Myocyte (in vitro differentiated cells): ENCODE data around the gene SURF6. TPM values are rescaled to one million over a fixed set of nuclear protein-coding genes. Genes with fewer than 3 reads are reported as not detected.

ENCODE experiments used
- DNase-seq: peaks from one replicate; pipeline ENCODE4 v3.0.0-alpha.2; 2012; ENCODE audit warnings: low read depth
- total RNA-seq: library from RNA; depleted of rRNA; stranded (reverse); fragments of >200 nt; gene quantifications from 2 replicates; pipeline ENCODE4 v1.2.3, GENCODE V29; 2014

SURF6 gene
- total RNA-seq, 1 donor from 2014 or later: 30.9 TPM

GRCh38 chr9:133368249-133368881 lies 32.4 kb upstream of the SURF6 start:
- DNase-seq: peak; percentile 52

GRCh38 chr9:133367778-133368177 lies 31.8 kb upstream of the SURF6 start:
- no peak for DNase-seq

DNA sequence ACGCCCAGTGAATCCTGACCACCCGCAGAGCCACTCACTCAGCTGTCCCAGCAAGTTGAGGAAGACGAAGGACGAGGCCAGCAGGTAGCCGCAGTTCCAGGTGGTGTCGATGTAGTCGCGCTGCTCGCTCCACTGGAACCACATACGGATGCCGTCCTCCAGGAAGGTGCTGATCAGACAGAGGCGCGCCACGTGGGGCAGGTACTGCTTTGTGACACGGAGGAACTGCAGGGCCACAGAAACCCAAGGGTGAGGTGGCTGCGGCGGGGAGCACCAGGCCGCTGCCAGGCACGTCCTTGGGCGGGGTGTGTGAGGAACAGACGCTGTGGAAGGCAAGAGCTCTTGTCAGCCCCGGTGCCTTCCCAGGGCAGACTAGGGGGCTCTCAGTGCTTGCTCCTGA lies 31.2 kb upstream of the SURF6 start:
- no peak for DNase-seq

DNA sequence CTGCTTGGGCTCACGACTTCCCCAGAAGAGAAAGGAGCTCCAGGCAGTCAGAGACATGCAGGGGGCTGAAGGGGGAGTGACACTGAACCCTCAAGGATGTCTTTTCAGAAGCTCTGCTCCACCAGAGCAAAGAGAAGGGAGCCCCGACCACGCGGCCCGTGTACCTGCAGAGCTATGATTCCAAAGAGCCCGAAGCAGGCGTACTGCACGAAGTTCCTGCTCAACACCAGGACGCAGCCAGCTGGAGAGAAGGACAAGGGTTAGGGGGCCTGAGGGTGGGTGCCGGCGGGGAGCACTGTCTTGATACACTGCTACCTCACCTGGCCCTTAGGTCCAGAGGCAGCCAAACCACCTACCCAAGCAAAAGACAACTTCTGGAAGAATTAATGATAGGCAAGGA lies 30.4 kb upstream of the SURF6 start:
- DNase-seq: no peak

GRCh38 chr9:133362359-133363044 lies 26.5 kb upstream of the SURF6 start:
- DNase-seq: peak; percentile 69

DNA sequence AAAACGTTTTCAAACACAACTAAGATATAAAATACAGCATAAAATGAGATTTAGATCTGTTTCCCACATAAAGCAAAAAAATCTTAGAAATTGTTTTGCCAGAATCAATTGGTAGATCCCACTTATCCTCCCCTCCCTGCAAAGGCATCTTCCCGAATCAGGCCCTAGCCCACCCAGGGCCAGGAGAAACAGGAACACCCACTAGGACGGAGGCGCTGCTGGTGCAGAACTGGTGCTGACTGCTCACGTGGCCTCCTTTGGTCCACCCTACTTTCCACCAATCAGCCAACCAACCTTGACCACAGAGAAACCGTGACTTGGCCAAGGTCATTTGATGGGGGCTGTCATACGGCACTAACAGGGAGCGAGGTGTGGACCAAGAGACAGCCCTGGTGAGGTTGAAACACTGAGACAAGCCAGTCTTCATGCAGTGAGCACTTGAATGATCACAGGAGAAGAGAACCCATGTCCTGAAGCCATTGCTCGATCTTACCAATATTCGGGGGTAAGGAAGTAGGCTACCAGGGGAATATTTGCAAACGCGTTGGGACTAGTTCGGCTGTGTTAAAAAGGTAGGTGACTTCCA lies 25.6 kb upstream of the SURF6 start:
- no peak for DNase-seq

GRCh38 chr9:133360400-133361393 lies 24.7 kb upstream of the SURF6 start:
- DNase-seq: peak; percentile 88

GRCh38 chr9:133359399-133360175 lies 23.6 kb upstream of the SURF6 start:
- peak; percentile 31 for DNase-seq

- DNase-seq: no peak
Observed at GRCh38 chr9:133357656-133358055, 21.7 kb upstream of the SURF6 start.

- peak; percentile 82 for DNase-seq
Observed at GRCh38 chr9:133356391-133357091, 20.6 kb upstream of the SURF6 start, which contains the start of the genes SURF1 and SURF2. SURF1 (minus strand) TSS chr9:133356487; CDS start chr9:133356453, 34 bp downstream. SURF2 (plus strand) TSS chr9:133356550; CDS start chr9:133356593, 43 bp downstream.

DNA sequence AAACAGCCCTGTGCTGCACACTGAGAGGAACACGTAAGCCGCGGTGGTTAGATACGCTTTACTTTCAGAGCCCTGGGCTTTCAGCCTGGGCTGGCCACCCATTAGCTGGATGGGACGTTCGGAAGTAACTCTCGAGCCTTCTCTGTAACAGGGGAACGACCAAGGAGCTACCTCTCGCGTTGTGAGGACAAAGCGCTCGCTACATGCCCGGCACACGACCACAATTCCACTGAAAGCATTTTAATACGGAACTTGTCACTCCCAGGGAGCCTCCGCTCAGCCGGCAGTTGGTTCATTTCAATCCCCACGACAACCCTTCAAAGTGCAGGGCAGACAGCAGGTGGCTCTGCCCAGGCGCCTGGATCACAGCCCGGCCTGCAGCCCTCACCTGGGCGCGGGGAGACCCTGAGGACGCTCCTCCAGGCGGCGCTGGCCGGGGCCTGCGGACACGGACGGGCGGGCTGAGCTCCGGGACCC lies 19.9 kb upstream of the SURF6 start:
- no peak for DNase-seq

- DNase-seq: no peak
Observed at GRCh38 chr9:133354766-133355165, 18.8 kb upstream of the SURF6 start.

- no peak for DNase-seq
Observed at GRCh38 chr9:133353548-133353947, 17.6 kb upstream of the SURF6 start.

GRCh38 chr9:133352635-133353340 lies 16.8 kb upstream of the SURF6 start:
- no peak for DNase-seq

DNA sequence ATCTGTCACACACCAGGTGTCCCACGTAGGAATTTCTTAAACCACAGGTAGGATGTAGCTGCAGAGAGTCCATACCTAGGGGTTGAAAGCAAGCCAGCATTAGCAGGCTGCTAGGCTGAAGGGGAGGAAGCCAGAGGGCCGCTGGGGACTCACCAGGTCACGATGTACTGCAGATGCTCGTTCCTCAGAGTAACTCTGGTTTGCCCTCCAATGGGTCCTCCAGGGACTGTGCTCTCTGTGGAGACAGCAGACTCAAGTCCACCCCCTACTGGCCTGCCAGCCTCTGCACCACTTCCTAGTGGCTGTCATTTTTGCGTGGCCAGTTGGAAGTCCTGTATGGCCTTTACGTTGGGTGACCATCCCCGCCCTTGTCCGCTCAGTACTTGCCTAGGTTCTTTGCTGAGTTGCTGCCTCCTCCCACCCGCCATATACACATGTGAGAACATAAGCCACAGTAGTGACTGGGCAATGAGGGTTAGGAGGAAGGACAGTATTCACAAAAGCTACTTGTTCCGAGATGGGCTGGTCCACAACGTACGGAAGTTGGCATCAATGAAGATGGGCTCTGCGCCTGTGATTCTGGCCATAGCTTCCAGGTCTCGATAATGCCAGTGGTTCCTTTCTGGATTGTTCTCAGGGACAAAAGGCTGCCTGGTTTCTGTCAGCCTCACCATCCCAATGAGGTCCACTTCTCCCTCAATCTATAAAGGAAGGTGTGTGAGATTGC lies 16.1 kb upstream of the SURF6 start:
- peak; percentile 68 for DNase-seq

GRCh38 chr9:133351526-133351907 lies 15.5 kb upstream of the SURF6 start:
- no peak for DNase-seq

DNA sequence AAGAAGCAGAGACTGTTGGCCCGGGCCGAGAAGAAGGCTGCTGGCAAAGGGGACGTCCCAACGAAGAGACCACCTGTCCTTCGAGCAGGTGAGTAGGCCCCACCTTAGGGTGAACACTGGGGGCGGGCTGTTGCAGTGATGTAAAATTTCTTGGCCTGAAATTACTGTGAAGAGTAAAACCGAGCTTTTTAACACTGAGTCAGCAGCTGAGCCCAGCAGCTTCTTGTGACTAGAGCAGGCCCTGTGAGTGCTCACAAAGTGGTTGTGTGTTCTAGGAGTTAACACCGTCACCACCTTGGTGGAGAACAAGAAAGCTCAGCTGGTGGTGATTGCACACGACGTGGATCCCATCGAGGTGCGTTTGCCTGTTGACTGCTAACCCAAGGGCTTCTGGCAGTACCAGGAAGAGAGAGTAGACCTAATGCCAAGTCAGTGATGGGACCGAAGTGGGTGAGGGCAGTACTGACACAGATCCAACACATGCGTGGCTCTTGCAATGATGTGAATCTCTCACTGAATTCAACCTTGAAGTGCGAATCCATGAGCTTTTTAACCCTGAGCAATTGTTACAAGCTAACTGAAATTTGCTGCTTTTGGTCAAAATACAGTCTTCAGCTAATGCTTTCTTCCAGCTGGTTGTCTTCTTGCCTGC lies 14.1 kb upstream of the SURF6 start:
- DNase-seq: no peak
